Duodenal mucosa (tissue), 2 donors: ENCODE results near the gene JAG1.

Source experiments
- H3K27ac ChIP-seq: one replicate; pipeline ENCODE4 v1.7.0; 2013; ENCODE audit warnings: low read depth, low read length
- H3K27me3 ChIP-seq, 2 donors: one replicate each; pipeline ENCODE4 v1.7.0; 2013; ENCODE audit warnings: low read length in 2 of 2, control low read depth in 1 of 2; ENCODE audit not compliant: insufficient read depth in 2 of 2, control insufficient read depth in 1 of 2
- H3K36me3 ChIP-seq, 2 donors: one replicate each; pipeline ENCODE4 v1.7.0; 2013; ENCODE audit warnings: low read length in 2 of 2, control low read depth in 1 of 2; ENCODE audit not compliant: insufficient read depth in 2 of 2, control insufficient read depth in 1 of 2
- H3K4me1 ChIP-seq, 2 donors: one replicate each; pipeline ENCODE4 v1.7.0; 2013; ENCODE audit warnings: low read length in 2 of 2, control low read depth in 1 of 2; ENCODE audit not compliant: insufficient read depth in 2 of 2, control insufficient read depth in 1 of 2
- H3K4me3 ChIP-seq, 2 donors: one replicate each; pipeline ENCODE4 v1.7.0; 2013; ENCODE audit warnings: low read length in 2 of 2, low read depth in 1 of 2
- H3K9ac ChIP-seq, 2 donors: one replicate each; pipeline ENCODE4 v1.7.0; 2013; ENCODE audit warnings: low read length in 2 of 2, low read depth in 1 of 2
- H3K9me3 ChIP-seq, 2 donors: one replicate each; pipeline ENCODE4 v1.7.0; 2013; ENCODE audit warnings: low read length in 2 of 2, control low read depth in 1 of 2; ENCODE audit not compliant: control insufficient read depth in 1 of 2

The JAG1 gene

DNA sequence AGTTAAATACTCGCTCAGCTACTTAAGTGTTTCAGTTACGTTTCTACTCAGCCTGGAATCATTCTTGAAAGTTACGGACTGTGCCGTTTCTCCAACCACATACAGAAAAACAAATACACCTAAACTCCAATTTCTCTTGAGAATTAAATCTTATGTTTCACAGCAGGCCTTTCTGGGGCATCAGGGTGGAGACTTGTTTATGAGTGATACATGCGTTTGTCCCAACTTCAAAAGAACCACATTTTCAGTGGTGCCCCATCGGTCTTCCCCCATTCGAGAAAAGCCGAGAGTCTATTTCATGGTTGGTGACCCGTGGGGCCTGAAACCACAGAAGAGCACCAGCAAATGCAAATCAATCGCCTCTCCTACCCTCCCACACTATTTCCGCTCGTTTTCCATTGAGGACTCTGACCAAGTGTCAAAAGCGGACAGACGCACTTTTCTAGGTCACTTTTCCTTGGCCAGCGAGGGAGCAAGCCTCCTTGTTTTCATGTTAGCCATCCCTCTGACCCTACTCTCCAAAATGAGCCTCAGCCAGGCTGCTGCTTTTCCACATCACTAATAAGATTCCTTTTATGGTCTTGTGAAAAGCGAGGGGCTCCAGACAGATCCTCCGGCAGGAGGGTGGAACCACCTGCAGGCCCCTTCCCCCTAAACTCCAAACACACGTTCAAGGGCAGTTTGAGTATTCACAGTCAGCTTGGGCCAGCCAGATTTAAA lies 3.1 kb downstream of the JAG1 start:
- Histone ChIP-seq H3K9ac (peak overlapping the region; percentile 34 to 74), H3K4me1 (peaks cover 28 to 33% of the 10 kb centered on the region in 2 donors), H3K9me3 (no peaks in the 10 kb centered on the region), H3K27ac (no peak overlapping the region), H3K27me3 (no peaks in the 10 kb centered on the region), H3K4me3 (peak overlapping the region; percentile 86 to 93), H3K36me3 (peaks cover 5 to 28% of the 10 kb centered on the region in 2 donors)

DNA sequence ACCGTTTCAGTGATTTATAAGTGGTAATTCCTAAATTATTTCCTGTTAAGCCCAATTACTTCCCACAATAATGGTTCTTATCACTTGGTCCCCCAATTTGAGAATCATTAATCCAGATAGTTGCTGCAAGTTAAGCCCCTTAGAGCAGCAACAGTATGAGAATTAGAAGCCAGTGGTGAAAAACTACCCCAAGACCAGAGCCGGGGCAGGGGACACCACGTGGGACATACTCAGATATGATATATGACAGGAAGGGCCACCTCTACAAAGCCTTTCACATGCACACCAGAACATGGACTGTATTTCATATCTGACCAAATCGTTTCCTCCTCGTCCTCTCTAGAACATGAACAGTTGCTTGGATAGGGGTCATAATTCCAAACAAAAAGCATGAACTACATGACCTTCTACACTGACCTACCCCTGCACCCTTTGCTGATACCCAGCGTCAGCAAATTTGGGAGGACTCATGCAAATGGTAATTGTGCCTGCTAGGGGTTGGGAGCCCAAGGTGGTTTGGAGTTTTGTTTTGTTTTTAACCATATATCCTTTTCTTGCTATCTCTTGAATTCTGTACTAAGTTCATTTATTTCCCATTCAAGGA lies 3.9 kb downstream of the JAG1 start:
- peaks cover 28 to 29% of the 10 kb centered on the region in 2 donors for H3K4me1 ChIP-seq
- peaks cover 5 to 30% of the 10 kb centered on the region in 2 donors for H3K36me3 ChIP-seq
- H3K9ac ChIP-seq: peak overlapping the region in 1 of 2 donors; percentile 74
- peak overlapping the region; percentile 86 to 93 for H3K4me3 ChIP-seq
- no peaks in the 10 kb centered on the region for H3K9me3 ChIP-seq
- no peak overlapping the region for H3K27ac ChIP-seq
- no peaks in the 10 kb centered on the region for H3K27me3 ChIP-seq

DNA sequence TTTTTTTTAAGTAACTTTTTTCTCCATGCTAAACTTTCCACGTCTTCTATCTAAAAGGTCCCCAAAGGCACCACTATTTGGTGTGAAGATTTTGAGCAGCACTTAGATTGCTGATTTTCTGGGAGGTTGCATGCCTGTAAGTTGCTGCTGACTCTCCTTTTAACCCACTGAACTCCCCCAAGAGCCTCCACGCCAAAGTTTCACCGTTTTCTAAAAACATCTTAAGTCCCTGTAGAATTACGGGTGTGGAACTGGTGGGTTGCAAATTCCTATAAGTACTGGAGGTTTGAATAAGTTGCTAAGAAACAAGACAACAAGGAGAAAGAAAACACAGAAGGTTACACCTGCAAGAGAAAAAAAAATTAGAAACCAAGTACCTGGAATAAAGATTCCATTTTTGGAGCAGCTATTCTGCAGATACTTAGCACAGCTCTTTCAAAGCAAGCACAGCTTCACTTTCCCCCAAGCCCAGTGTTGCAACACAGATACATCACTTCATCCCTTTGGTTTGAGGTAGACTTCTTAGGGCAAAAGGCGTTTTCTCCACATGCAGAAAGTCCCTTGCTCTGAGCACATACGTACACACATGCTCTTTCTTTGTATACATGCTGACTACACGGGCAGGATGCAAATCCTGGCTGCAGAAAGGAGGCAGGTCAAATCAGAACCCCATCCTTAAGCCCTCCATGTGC lies 5.0 kb downstream of the JAG1 start:
- Histone ChIP-seq H3K27ac (no peak overlapping the region), H3K9me3 (no peaks in the 10 kb centered on the region), H3K9ac (no peak overlapping the region), H3K36me3 (peaks cover 5 to 35% of the 10 kb centered on the region in 2 donors), H3K4me3 (no peak overlapping the region), H3K4me1 (peaks cover 38% of the 10 kb centered on the region in 2 donors), H3K27me3 (no peaks in the 10 kb centered on the region)

DNA sequence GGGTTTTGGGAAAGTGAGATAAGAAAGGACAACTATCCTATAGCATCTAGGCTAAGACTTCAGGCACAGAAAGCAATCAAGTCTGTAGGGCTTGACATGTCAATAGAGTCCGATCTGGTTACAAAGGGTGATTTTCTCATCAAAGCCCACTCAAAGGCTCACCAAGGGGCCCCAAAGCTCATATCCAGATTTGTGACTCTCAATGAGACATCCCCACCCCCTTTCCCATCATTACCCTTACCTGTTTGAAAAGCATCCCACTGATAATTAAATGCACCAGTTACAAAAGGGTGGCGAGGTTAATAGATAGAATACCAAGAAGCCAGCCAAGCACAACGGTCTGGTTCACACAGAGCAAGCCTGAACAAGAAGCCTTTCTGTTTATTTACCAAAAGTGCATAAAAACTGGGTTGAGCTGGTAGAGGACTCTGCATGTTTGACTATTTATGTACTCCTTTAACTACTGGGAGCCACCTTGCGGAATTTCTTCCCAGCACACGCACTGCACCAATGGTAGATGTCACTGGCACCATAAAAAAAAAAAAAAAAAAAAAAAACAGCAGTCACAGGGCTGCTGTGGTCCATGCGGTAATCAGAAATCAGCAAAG lies 6.1 kb downstream of the JAG1 start:
- H3K9ac ChIP-seq: no peak overlapping the region
- no peak overlapping the region for H3K4me3 ChIP-seq
- peaks cover 38 to 43% of the 10 kb centered on the region in 2 donors for H3K4me1 ChIP-seq
- H3K36me3 ChIP-seq: peaks cover 7 to 46% of the 10 kb centered on the region in 2 donors
- no peak overlapping the region for H3K27ac ChIP-seq
- H3K27me3 ChIP-seq: no peaks in the 10 kb centered on the region
- no peaks in the 10 kb centered on the region for H3K9me3 ChIP-seq

DNA sequence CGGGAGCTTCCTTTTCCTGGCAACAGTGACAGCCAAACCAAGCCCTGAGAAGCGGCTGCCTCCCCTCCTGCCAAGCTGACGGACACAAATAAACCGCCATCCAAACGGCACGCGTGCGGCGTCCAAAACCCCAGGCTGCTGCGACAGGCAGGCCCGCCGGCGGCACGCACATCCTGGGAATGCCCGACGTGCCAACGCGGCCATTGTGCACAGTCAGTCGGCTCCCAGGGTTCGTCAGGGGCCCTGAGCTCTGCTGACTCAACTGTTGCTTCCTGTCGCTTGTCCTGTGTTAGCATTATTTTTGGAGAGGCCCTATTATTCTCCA lies 6.8 kb downstream of the JAG1 start:
- H3K4me3 ChIP-seq: no peak overlapping the region
- peaks cover 13 to 52% of the 10 kb centered on the region in 2 donors for H3K36me3 ChIP-seq
- H3K4me1 ChIP-seq: peaks cover 38 to 43% of the 10 kb centered on the region in 2 donors
- no peak overlapping the region for H3K27ac ChIP-seq
- no peaks in the 10 kb centered on the region for H3K9me3 ChIP-seq
- no peak overlapping the region for H3K9ac ChIP-seq
- H3K27me3 ChIP-seq: no peaks in the 10 kb centered on the region

DNA sequence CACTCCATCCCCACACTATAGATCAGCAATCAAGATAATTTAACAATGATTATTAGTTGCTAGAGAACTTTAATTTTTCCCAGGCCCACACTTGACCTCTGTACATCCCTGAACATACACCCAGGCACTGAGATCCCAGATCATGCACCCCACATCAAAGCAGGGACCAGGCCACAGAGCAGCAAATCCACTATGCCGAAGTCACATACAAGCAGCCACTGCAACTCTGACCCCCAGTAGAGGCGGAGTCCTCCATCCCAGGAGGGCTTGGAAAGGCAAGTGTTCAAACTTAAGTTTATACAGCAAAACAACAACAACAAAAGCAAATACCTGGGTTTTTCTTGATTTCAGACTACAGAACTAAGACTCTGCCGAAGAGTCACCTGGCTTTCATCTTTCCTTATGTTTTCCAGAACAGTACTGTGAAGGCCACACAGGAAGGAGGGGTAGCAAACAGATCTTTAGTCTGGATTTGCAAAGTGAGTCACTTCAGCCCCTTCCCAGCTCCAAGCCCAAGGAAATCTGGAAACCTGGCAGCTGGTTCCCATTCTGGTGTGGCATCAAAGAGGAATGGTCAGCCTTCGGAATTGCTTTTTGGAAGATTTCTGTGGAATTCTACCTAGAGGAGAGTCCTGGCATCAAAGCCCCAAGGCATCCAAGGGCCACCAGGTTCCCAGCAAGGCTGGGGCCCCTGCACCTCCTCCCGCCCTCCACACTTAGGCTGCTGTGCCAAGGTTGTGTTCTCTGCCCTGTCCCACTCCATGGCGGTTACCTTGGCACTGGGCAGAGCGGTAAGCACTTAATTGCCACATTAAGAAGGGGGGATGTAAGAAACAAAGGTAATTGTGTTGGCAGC lies 7.3 kb downstream of the JAG1 start:
- H3K27ac ChIP-seq: no peak overlapping the region
- H3K4me3 ChIP-seq: no peak overlapping the region
- H3K9me3 ChIP-seq: no peaks in the 10 kb centered on the region
- no peaks in the 10 kb centered on the region for H3K27me3 ChIP-seq
- H3K9ac ChIP-seq: no peak overlapping the region
- H3K4me1 ChIP-seq: peaks cover 38 to 41% of the 10 kb centered on the region in 2 donors
- peaks cover 19 to 58% of the 10 kb centered on the region in 2 donors for H3K36me3 ChIP-seq

DNA sequence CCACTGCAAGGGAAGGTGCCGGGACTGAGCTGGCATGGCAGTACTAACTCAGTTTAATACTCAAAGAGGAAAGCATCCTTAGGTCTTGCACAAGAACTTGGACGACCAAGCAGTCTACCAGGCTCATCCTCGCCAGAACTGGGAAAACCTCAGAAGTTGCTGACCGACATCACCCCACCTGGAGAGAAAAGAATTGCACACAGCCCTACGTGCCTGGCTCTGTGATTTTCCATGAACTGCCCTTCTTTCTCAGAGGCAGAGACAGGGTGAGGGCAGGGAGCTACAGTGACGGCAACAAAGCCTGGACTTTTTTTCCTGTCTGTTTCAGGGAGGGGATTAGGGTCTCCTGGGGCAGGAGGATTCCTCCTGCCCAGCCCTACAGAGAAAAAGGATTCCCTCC lies 8.0 kb downstream of the JAG1 start:
- Histone ChIP-seq H3K9ac (no peak overlapping the region), H3K9me3 (no peaks in the 10 kb centered on the region), H3K4me1 (peaks cover 33 to 34% of the 10 kb centered on the region in 2 donors), H3K36me3 (peaks cover 24 to 64% of the 10 kb centered on the region in 2 donors), H3K27ac (no peak overlapping the region), H3K4me3 (no peak overlapping the region), H3K27me3 (no peaks in the 10 kb centered on the region)

DNA sequence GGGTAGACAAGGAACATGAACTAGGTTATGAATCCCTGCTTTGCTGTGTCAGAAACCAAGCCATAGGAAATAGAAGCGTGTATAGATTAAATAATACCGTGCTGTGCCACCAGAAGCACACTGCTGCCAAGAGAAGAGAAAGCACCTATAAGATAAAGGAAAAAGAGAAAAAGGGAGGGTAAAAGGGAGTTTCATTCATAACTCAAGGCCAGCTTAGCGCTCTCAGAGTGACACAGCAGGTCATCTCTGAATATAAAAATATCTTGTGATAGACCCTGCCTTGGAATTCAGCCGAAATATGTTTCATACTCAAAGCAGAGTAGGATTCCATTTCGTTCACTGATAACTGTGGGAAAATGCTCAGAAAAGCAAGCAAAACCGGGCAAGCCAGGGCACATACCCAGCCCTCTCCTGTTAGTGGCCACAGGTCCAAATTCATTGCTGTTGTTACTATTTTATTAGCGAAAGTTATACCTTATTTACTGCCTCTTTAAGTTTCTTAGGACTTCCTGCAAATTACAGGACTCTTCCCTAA lies 8.7 kb downstream of the JAG1 start:
- Histone ChIP-seq H3K4me3 (no peak overlapping the region), H3K4me1 (peaks cover 26 to 27% of the 10 kb centered on the region in 2 donors), H3K27me3 (no peaks in the 10 kb centered on the region), H3K36me3 (peaks cover 24 to 71% of the 10 kb centered on the region in 2 donors), H3K9me3 (no peaks in the 10 kb centered on the region), H3K27ac (no peak overlapping the region), H3K9ac (no peak overlapping the region)

DNA sequence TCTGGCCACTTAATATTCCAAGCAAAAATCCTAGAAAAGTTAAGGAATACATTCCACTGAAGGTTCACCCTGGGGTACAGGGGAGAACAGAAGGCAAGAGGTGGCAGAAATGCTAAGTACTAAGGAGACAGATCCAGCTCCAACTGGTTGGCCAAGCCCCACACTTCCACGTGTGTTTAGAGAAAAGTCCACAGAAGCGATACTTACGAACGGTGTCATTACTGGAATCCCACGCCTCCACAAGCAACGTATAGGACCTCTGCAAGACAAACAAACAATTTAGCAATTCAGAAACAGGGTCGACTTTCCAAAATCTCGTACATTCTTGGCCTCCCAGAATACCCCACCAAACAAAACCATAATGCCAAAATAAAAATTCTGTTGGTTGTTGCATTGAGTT lies 10.0 kb downstream of the JAG1 start:
- H3K9me3 ChIP-seq: no peaks in the 10 kb centered on the region
- no peak overlapping the region for H3K9ac ChIP-seq
- H3K27ac ChIP-seq: no peak overlapping the region
- no peak overlapping the region for H3K4me3 ChIP-seq
- peaks cover 21 to 22% of the 10 kb centered on the region in 2 donors for H3K4me1 ChIP-seq
- no peaks in the 10 kb centered on the region for H3K27me3 ChIP-seq
- H3K36me3 ChIP-seq: peaks cover 20 to 77% of the 10 kb centered on the region in 2 donors
